K562 (cell line): ENCODE data around the gene NVL. TPM values are rescaled to one million over a fixed set of nuclear protein-coding genes. Genes with fewer than 3 reads are reported as not detected.

Source experiments
- BHLHE40 ChIP-seq: IDR thresholded peaks from 2 replicates; pipeline ENCODE4 v1.6.1; 2011; ENCODE audit warnings: low read length, improper control_type of control experiment
- CHD1 ChIP-seq: fragments of 200-600 bp; sonication (generic); IDR thresholded peaks from one replicate; pipeline ENCODE4 v1.6.1; 2012; ENCODE audit warnings: mild to moderate bottlenecking, moderate library complexity, low read length, inconsistent platforms
- CLOCK ChIP-seq: fragments of 250-450 bp; sonication (Bioruptor Pico); IDR thresholded peaks from 2 replicates; pipeline ENCODE4 v1.4.0; 2020; ENCODE audit warnings: mild to moderate bottlenecking, moderate library complexity, borderline replicate concordance
- COPS2 ChIP-seq: fragments of 450-650 bp; conservative IDR thresholded peaks from 2 replicates; pipeline ENCODE4 v1.6.1; 2016; ENCODE audit warnings: mild to moderate bottlenecking, moderate library complexity
- DACH1 ChIP-seq: fragments of 450-650 bp; IDR thresholded peaks from 2 replicates; pipeline ENCODE4 v1.6.1; 2018; ENCODE audit not compliant: partially characterized antibody
- DLX4 ChIP-seq: fragments of 250-450 bp; sonication (Bioruptor Pico); IDR thresholded peaks from 2 replicates; pipeline ENCODE4 v1.6.1; 2021; ENCODE audit warnings: mild to moderate bottlenecking
- FIP1L1 ChIP-seq: fragments of 200-400 bp; formaldehyde crosslinking; IDR thresholded peaks from 2 replicates; pipeline ENCODE4 v1.6.1; 2018; ENCODE audit warnings: mild to moderate bottlenecking, low read depth, low read length; ENCODE audit not compliant: poor library complexity, severe bottlenecking
- KDM5B ChIP-seq: fragments of 200-600 bp; sonication (generic); IDR thresholded peaks from 2 replicates; pipeline ENCODE4 v1.6.1; 2012; ENCODE audit warnings: low read depth, mild to moderate bottlenecking, moderate library complexity, low read length, control low read depth, inconsistent platforms; ENCODE audit not compliant: insufficient replicate concordance
- NR0B1 ChIP-seq: fragments of 450-650 bp; IDR thresholded peaks from one replicate; pipeline ENCODE4 v1.6.1; 2018; ENCODE audit warnings: mild to moderate bottlenecking, moderate library complexity; ENCODE audit not compliant: partially characterized antibody
- NR4A1 ChIP-seq, 2 experiments: fragments of 250-450 bp in 1 of 2; fragments of 450-650 bp in 1 of 2; sonication (Bioruptor Pico) in 1 of 2; IDR thresholded peaks; 2 replicates each; pipeline versions ENCODE4 v1.4.0 to v1.6.1; 2016 to 2020; ENCODE audit warnings: mild to moderate bottlenecking in 2 of 2, missing compliant biosample characterization in 1 of 2, missing genetic modification characterization in 1 of 2, moderate library complexity in 1 of 2
- POLR3A ChIP-seq: IDR thresholded peaks from 2 replicates; pipeline ENCODE4 v1.6.1; 2011; ENCODE audit warnings: borderline replicate concordance, mild to moderate bottlenecking, moderate library complexity; ENCODE audit not compliant: insufficient read length, insufficient read depth; ENCODE audit errors: extremely low read depth
- PREB ChIP-seq: sonication (generic); formaldehyde crosslinking; IDR thresholded peaks from 2 replicates; pipeline ENCODE4 v1.8.1; 2023; ENCODE audit warnings: mild to moderate bottlenecking, missing genetic modification reagents
- RBM22 ChIP-seq: fragments of 200-400 bp; formaldehyde crosslinking; IDR thresholded peaks from 2 replicates; pipeline ENCODE4 v1.6.1; 2018; ENCODE audit warnings: low read length, low read depth; ENCODE audit not compliant: poor library complexity, severe bottlenecking
- SNRNP70 ChIP-seq: fragments of 200-400 bp; formaldehyde crosslinking; optimal IDR thresholded peaks from 2 replicates; pipeline ENCODE3; 2017; ENCODE audit warnings: low read depth, low read length
- TBP ChIP-seq: optimal IDR thresholded peaks from 2 replicates; pipeline ENCODE3; 2011; ENCODE audit warnings: low read depth, low read length, improper control_type of control experiment
- ZBTB34 ChIP-seq: fragments of 250-450 bp; sonication (Bioruptor Pico); IDR thresholded peaks from 2 replicates; pipeline ENCODE4 v1.8.0; 2021; ENCODE audit warnings: mild to moderate bottlenecking, moderate library complexity
- ZNF197 ChIP-seq: fragments of 200-800 bp; sonication (Bioruptor generic); IDR thresholded peaks from 2 replicates; pipeline ENCODE4 v1.6.1; 2016; ENCODE audit warnings: low read depth, missing genetic modification characterization, missing compliant biosample characterization
- ZNF589 ChIP-seq: fragments of 200-800 bp; sonication (Bioruptor generic); IDR thresholded peaks from 2 replicates; pipeline ENCODE4 v1.6.1; 2016; ENCODE audit warnings: low read depth, missing genetic modification characterization, missing compliant biosample characterization
- ZNF766 ChIP-seq: fragments of 200-800 bp; sonication (Bioruptor generic); conservative IDR thresholded peaks from 2 replicates; pipeline ENCODE4 v1.6.1; 2016; ENCODE audit warnings: missing genetic modification characterization, missing compliant biosample characterization
- polyA plus RNA-seq, 8 experiments: library from polyadenylated mRNA; depleted of rRNA in 4 of 8; stranded (reverse) in 5 of 8; unstranded in 3 of 8; fragments of >200 nt; fragmentation: Nextera tagmentation in 2 of 8; fragmentation: Illumina TruSeq in 1 of 8; extraction: Ambion mirVana in 2 of 8; extraction: Trizol in 1 of 8; gene quantifications; 2 replicates each; pipeline versions ENCODE4 v1.2.1 to v1.2.3, GENCODE V29; 2011 to 2014; ENCODE audit warnings: inconsistent platforms in 1 of 8, missing spikeins in 1 of 8
- total RNA-seq, 7 experiments: library from RNA; depleted of rRNA in 6 of 7; stranded (reverse); fragments of >200 nt in 6 of 7; fragmentation: Illumina TruSeq in 2 of 7; extraction: Trizol in 2 of 7; gene quantifications; 2 replicates each; pipeline versions ENCODE4 v1.2.1 to v1.2.3, GENCODE V29; 2011 to 2021; ENCODE audit warnings: low replicate concordance in 1 of 7

Gene NVL
- total and polyA plus RNA-seq, 9 of the 15 experiments (the other 6 are each of a cell fraction or from before 2014, with no cell fraction given): 32.5 to 86.6 (median 62.9) TPM

- TF ChIP-seq CLOCK (CRISPR knock-in tag) (no peak), TBP (no peak), CHD1 (peak; percentile 72), NR4A1 (CRISPR knock-in tag; IDR thresholded peaks at IDR 0.05) (no peak), NR4A1 (tag; IDR thresholded peaks at IDR 0.05) (0 out of 2 replicates have a peak, but pooled peaks have one; percentile 13), ZNF197 (CRISPR knock-in tag) (no peak), ZNF766 (CRISPR knock-in tag) (no peak), BHLHE40 (no peak), COPS2 (no peak), FIP1L1 (peak; percentile 28), KDM5B (peak; percentile 36), RBM22 (no peak), SNRNP70 (no peak), POLR3A (no peak), DLX4 (no peak), ZNF589 (CRISPR knock-in tag) (peak; percentile 82; the same call in 1 of the 2 replicates), NR0B1 (no peak), DACH1 (no peak), ZBTB34 (CRISPR knock-in tag) (no peak), PREB (CRISPR knock-in tag) (no peak)
Observed at GRCh38 chr1:224183591-224184312, 146.2 kb downstream of the NVL start (continued).
